Non-pigmented ciliary epithelial cell (primary cell): ENCODE measurements around the gene SPTAN1.

Experiments
- DNase-seq: peaks from one replicate; pipeline ENCODE4 v3.0.0-alpha.2; 2010; ENCODE audit warnings: low read depth

SPTAN1 gene

DNA sequence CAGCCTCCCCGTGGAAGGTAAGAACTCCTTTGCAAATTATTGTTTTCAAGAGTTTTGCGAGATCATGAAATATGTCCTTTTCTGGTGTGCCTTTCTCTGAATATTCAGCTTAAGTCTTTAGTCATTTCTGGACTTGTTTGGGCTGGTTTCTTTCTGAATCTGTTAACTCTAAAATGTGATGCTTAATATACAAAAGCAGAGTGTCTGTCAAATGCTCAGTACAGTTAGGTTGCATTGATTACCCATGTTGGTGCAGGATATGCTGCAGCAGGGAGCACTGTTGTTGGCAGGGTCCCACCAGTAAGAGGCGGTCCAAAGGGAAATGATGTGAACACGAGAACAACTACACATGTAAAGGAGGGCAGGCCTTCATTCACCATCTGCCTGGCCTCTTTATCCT lies 47.7 kb downstream of the SPTAN1 start:
- no peak for DNase-seq

DNA sequence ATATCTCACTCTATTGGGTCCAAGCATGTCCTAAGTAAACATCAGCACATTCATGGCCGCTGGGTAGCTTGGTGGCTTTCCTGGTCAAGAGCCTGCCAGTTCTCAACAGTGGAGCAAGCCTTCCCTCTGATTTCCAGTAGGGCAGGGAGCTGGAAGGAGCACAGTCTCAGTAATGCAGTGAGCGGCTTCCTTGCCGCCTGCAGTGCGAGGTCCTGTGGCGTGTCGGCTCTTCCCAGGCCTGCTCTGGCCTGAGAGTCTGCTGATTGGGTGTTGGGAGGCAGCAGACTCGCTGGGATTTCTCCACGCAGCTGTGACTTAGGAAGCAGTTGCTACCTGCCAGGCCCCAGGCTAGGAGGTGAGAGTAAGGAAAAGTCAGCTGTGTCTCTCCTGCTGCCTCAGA lies 51.3 kb downstream of the SPTAN1 start:
- no peak for DNase-seq

GRCh38 chr9:128607642-128608350 lies 55.4 kb downstream of the SPTAN1 start:
- DNase-seq = no peak

- no peak for DNase-seq
Observed at GRCh38 chr9:128610897-128611296, 58.5 kb downstream of the SPTAN1 start.

DNA sequence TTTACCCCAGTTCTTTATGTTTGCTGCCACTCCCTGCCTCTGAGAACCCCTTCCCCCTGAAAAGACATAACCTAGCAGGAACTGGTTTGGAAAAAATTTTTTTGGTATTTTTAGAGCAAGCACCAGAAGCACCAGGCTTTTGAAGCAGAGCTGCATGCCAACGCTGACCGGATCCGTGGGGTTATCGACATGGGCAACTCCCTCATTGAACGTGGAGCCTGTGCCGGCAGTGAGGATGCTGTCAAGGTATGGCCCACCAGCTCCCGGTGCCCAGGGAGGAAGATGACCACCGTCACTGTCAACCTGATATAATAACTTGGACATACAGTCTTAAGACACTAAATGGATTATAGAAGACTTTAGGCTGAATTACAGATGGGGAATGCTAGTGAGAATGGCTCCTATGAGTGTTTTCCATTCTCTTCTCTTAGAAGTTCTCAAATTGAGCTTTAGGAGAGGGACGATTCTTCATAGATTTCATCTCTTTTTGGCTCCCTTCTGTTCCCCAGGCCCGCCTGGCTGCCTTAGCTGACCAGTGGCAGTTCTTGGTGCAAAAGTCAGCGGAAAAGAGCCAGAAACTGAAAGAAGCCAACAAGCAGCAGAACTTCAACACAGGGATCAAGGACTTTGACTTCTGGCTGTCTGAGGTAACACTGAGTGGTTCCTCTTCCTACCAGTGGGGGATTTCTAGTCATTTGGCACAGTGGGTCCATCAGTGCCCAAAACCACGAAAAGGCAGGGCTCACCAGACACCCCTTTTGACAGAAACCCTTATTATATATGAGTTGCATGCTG lies 59.4 kb downstream of the SPTAN1 start:
- DNase-seq = no peak

DNA sequence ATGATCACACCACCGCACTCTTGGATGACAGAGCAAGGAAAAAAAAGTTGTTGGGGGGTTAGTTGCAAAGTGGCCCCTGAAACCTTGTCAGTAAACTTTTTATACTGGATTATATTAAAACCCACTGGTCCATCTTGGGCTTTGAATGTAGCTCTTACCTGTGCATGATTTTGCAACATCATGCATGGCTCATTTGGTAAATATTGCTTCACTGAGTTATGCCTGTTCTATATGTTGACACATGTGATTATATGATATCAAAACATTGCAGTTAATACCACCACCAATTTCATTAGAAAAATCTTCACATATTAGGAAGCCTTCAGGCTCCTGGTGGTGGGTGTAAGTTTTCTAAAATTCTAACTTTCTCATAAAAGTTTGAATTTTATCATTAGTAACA lies 62.3 kb downstream of the SPTAN1 start:
- DNase-seq = no peak

DNA sequence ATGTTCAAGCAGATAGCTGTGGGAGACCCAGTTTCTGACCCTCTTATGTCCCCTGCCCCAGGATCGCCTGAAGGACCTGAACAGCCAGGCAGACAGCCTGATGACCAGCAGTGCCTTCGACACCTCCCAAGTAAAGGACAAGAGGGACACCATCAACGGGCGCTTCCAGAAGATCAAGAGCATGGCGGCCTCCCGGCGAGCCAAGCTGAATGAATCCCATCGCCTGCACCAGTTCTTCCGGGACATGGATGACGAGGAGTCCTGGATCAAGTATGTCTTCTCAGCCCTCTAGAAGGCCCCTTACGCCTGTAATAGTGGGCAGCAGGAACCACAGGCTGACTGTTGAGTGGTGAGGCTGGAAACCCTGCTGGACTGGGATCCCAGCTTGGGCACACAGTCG lies 63.2 kb downstream of the SPTAN1 start:
- no peak for DNase-seq

GRCh38 chr9:128617943-128618342 lies 65.6 kb downstream of the SPTAN1 start:
- no peak for DNase-seq

- DNase-seq = no peak
Observed at GRCh38 chr9:128619127-128619526, 66.7 kb downstream of the SPTAN1 start.

- DNase-seq = no peak
Observed at GRCh38 chr9:128619779-128620178, 67.4 kb downstream of the SPTAN1 start.

DNA sequence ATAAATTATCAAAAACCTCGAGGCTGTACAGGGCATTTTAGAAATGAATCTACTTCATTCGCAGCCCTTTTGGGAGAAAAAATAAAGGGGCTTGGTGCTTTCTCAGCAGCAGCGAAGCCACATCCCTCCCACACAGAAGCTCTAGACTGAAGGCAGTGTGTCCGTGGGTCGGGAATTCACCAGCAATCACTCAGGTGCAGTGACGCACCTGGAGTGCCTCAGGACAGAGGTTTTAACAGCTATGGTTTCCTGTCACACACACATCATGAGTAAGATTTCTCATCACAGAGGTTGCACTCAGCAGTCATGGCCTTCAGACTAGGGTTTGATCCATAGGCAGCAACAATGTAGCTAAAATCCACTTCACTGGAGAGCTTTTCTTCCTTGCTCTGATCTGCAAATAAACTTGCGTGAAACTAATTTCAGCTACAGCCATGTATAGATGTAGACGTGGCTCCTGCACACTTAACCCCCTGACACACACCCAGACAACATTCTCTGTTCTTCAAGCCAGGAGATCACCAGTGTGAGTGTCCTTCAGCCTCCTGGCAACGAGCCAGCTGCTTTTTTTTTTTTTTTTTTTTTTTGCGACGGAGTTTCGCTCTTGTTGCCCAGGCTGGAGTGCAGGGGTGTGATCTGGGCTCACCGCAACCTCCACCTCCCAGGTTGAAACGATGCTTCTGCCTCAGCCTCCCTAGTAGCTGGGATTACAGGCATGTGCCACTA lies 69.5 kb downstream of the SPTAN1 start:
- DNase-seq = no peak

GRCh38 chr9:128624566-128624965 lies 72.2 kb downstream of the SPTAN1 start:
- DNase-seq = no peak

GRCh38 chr9:128625391-128626146 lies 73.2 kb downstream of the SPTAN1 start:
- no peak for DNase-seq

DNA sequence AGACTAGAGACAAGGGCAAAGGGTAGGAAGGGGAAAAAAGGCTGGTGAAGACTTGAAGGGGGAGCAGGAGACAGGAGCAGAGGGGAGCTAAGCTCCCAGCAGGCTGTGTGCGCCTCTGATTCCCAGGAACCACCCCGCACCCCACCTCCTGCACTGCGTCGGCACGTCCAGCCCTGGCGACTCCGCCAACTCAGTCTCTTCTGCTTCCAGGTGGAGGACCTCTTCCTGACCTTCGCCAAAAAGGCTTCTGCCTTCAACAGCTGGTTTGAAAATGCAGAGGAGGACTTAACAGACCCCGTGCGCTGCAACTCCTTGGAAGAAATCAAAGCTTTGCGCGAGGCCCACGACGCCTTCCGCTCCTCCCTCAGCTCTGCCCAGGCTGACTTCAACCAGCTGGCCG lies 73.8 kb downstream of the SPTAN1 start:
- DNase-seq = no peak

DNA sequence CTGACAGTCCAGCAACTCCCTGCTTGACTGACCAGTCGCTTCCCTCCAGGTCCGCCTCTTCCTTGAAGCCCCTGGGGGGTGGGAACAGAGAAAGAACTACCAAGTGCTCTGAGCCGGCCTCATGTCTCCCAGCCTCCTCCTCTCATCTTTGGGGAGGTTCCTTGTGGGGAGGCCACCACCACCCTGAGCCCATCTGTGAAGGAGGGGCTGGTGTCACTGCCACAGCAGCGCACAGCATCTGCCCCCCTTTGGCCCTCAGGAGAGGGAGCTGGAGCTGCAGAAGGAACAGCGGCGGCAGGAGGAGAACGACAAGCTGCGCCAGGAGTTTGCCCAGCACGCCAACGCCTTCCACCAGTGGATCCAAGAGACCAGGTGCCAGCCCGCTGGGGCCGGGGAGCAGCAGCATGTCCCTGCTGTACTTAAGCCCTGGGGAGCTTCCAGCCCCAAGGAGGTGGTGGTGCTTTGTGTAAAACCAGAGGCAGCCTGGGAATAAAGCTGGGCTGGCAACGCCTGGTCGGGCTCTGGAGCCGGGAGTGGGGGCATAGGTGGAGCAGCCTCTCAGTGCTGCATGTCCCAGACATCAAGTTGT lies 74.8 kb downstream of the SPTAN1 start:
- no peak for DNase-seq

- no peak for DNase-seq
Observed at GRCh38 chr9:128627906-128628305, 75.5 kb downstream of the SPTAN1 start.

- no peak for DNase-seq
Observed at GRCh38 chr9:128628471-128629048, 76.2 kb downstream of the SPTAN1 start.

- DNase-seq = no peak
Observed at GRCh38 chr9:128629136-128629535, 76.7 kb downstream of the SPTAN1 start.

GRCh38 chr9:128629852-128630545 lies 77.6 kb downstream of the SPTAN1 start:
- no peak for DNase-seq

GRCh38 chr9:128631636-128632035 lies 79.2 kb downstream of the SPTAN1 start:
- DNase-seq = no peak

- DNase-seq = no peak
Observed at GRCh38 chr9:128632066-128632465, 79.7 kb downstream of the SPTAN1 start.
